ENCODE data around the gene ALOX12B.

- TF ChIP-seq POLR2A (IDR thresholded peaks at IDR 0.05; ENCODE audit: low read depth, low read length) (no peak), EZH2 (IDR thresholded peaks at IDR 0.05; ENCODE audit: borderline replicate concordance, low read depth, low read length, severe bottlenecking) (no peak), FOS (IDR thresholded peaks at IDR 0.05; ENCODE audit: borderline replicate concordance, insufficient read depth, low read length) (no peak), POLR2AphosphoS5 (IDR thresholded peaks at IDR 0.05; ENCODE audit: insufficient read depth, low read depth, low read length) (no peak), MYC (IDR thresholded peaks at IDR 0.05; ENCODE audit: low read depth, low read length) (no peak), GATA2 (IDR thresholded peaks at IDR 0.05; ENCODE audit: insufficient read depth, insufficient read length, low read depth, low read length) (no peak), JUN (IDR thresholded peaks at IDR 0.05; ENCODE audit: borderline replicate concordance, insufficient read depth, insufficient read length, low read depth) (no peak)
- TF ChIP-seq, protein P1, sequence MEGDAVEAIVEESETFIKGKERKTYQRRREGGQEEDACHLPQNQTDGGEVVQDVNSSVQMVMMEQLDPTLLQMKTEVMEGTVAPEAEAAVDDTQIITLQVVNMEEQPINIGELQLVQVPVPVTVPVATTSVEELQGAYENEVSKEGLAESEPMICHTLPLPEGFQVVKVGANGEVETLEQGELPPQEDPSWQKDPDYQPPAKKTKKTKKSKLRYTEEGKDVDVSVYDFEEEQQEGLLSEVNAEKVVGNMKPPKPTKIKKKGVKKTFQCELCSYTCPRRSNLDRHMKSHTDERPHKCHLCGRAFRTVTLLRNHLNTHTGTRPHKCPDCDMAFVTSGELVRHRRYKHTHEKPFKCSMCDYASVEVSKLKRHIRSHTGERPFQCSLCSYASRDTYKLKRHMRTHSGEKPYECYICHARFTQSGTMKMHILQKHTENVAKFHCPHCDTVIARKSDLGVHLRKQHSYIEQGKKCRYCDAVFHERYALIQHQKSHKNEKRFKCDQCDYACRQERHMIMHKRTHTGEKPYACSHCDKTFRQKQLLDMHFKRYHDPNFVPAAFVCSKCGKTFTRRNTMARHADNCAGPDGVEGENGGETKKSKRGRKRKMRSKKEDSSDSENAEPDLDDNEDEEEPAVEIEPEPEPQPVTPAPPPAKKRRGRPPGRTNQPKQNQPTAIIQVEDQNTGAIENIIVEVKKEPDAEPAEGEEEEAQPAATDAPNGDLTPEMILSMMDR (IDR thresholded peaks at IDR 0.05; ENCODE audit: extremely low read depth in 1 of 2, insufficient read depth in 1 of 2, low read depth in 1 of 2, low read length in 2 of 2): no peak
- TF ChIP-seq, protein P2, sequence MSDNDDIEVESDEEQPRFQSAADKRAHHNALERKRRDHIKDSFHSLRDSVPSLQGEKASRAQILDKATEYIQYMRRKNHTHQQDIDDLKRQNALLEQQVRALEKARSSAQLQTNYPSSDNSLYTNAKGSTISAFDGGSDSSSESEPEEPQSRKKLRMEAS (IDR thresholded peaks at IDR 0.05; ENCODE audit: insufficient read depth, insufficient read length): no peak
These were observed 29.3 kb upstream of the ALOX12B start for GRCh38 chr17:8116776-8117175.
